ENCODE data around the gene ZMYND19. TPM values are rescaled to one million over a fixed set of nuclear protein-coding genes. Genes with fewer than 3 reads are reported as not detected.
"Not testable (repeated sequence)": the region's sequence is repeated elsewhere in the genome, so short reads cannot be mapped to it uniquely, and the experiment has no call there.

The ZMYND19 gene
- total RNA-seq, 2 experiments from 2014 or later: 45.9 to 46.5 TPM

GRCh38 chr9:137543237-137543963, 46.9 kb downstream of the ZMYND19 start:
- Mint-ChIP-seq H3K27ac (no peak overlapping the region), H3K4me1 (ENCODE audit: low read depth) (peaks cover 3% of the 10 kb centered on the region), H3K9me3 (no peaks in the 10 kb centered on the region), H3K4me3 (no peak overlapping the region), H3K27me3 (no peaks in the 10 kb centered on the region), H3K36me3 (ENCODE audit: low read depth) (no peaks in the 10 kb centered on the region)
- ATAC-seq (no peak), DNase-seq (no peak)
- CTCF ChIA-PET: interaction anchor here (0.6 to 1.0 kb wide), 2 partner anchors 8 to 105 kb away, joined by 3 to 4 read pairs; no protein-coding TSS in a partner anchor
- intact Hi-C loops (cut with micrococcal nuclease): no loop called here
- TF ChIP-seq CTCF (IDR thresholded peaks at IDR 0.05): no peak
- POLR2A ChIA-PET: interaction anchor here (0.7 kb wide), 1 partner anchor 36 kb away, joined by 3 read pairs; no protein-coding TSS in a partner anchor

- peaks cover 2% of the 10 kb centered on the region for H3K9me3 Mint-ChIP-seq
- H3K27ac Mint-ChIP-seq: no peak overlapping the region
- DNase-seq: no peak
- POLR2A ChIA-PET: no interaction called here
- H3K4me1 Mint-ChIP-seq (ENCODE audit: low read depth): peaks cover 5% of the 10 kb centered on the region
- no peak for ATAC-seq
- no peaks in the 10 kb centered on the region for H3K27me3 Mint-ChIP-seq
- TF ChIP-seq CTCF (IDR thresholded peaks at IDR 0.05): no peak
- CTCF ChIA-PET: interaction anchor here (1.1 kb wide), 1 partner anchor 53 kb away, joined by 3 read pairs; no protein-coding TSS in a partner anchor
- no peak overlapping the region for H3K4me3 Mint-ChIP-seq
- intact Hi-C loops (cut with micrococcal nuclease): no loop called here
- H3K36me3 Mint-ChIP-seq (ENCODE audit: low read depth): peaks cover 3% of the 10 kb centered on the region
Measured at GRCh38 chr9:137542486-137542885, 47.8 kb downstream of the ZMYND19 start.

GRCh38 chr9:137540536-137540935, 49.8 kb downstream of the ZMYND19 start:
- H3K4me1 Mint-ChIP-seq (ENCODE audit: low read depth): peaks cover 18% of the 10 kb centered on the region
- no peaks in the 10 kb centered on the region for H3K27me3 Mint-ChIP-seq
- ATAC-seq (no peak), DNase-seq (no peak)
- TF ChIP-seq CTCF (IDR thresholded peaks at IDR 0.05): no peak
- H3K9me3 Mint-ChIP-seq: peaks cover 11% of the 10 kb centered on the region
- ChIA-PET CTCF (interaction anchor here (0.9 to 1.5 kb wide), 2 partner anchors 12 to 254 kb away, joined by 3 read pairs; partner anchors contain the start of gene MRPL41), POLR2A (interaction anchor here (0.5 kb wide), 1 partner anchor 117 kb away, joined by 3 read pairs; the partner anchor contains the start of genes EXD3 and NOXA1)
- H3K4me3 Mint-ChIP-seq: no peak overlapping the region
- peaks cover 17% of the 10 kb centered on the region for H3K36me3 Mint-ChIP-seq (ENCODE audit: low read depth)
- intact Hi-C loops (cut with micrococcal nuclease): no loop called here
- H3K27ac Mint-ChIP-seq: no peak overlapping the region

- peaks cover 11% of the 10 kb centered on the region for H3K9me3 Mint-ChIP-seq
- intact Hi-C loops (cut with micrococcal nuclease): no loop called here
- H3K27me3 Mint-ChIP-seq: no peaks in the 10 kb centered on the region
- H3K27ac Mint-ChIP-seq: peak overlapping the region; percentile 91
- H3K4me1 Mint-ChIP-seq (ENCODE audit: low read depth): peaks cover 25% of the 10 kb centered on the region
- ATAC-seq: no peak
- POLR2A ChIA-PET: interaction anchor here (1.2 kb wide), 1 partner anchor 32 kb away, joined by 3 read pairs; no protein-coding TSS in a partner anchor
- CTCF ChIA-PET: interaction anchor here (0.9 to 1.7 kb wide), 4 partner anchors 12 to 41 kb away, joined by 3 to 4 read pairs (median 4); partner anchors contain the start of gene DPH7
- H3K4me3 Mint-ChIP-seq: no peak overlapping the region
- DNase-seq: no peak
- H3K36me3 Mint-ChIP-seq (ENCODE audit: low read depth): peaks cover 19% of the 10 kb centered on the region
- TF ChIP-seq CTCF (IDR thresholded peaks at IDR 0.05): no peak
Measured at GRCh38 chr9:137538058-137538457, 52.3 kb downstream of the ZMYND19 start.

GRCh38 chr9:137536594-137537131, 53.6 kb downstream of the ZMYND19 start:
- intact Hi-C loops (cut with micrococcal nuclease); H3K4me3 Mint-ChIP-seq; H3K27me3 Mint-ChIP-seq: not testable (repeated sequence)
- peak overlapping the region; percentile 91 for H3K27ac Mint-ChIP-seq
- ChIA-PET CTCF (interaction anchor here (0.7 to 1.8 kb wide), 3 partner anchors 9 to 42 kb away, joined by 4 read pairs; partner anchors contain the start of gene DPH7), POLR2A (interaction anchor here (0.6 to 1.5 kb wide), 2 partner anchors 12 to 106 kb away, joined by 3 read pairs; no protein-coding TSS in a partner anchor)
- peaks cover 19% of the 10 kb centered on the region for H3K36me3 Mint-ChIP-seq (ENCODE audit: low read depth)
- peak; percentile 66 for DNase-seq
- peaks cover 25% of the 10 kb centered on the region for H3K4me1 Mint-ChIP-seq (ENCODE audit: low read depth)
- ATAC-seq: peak; percentile 38
- peaks cover 11% of the 10 kb centered on the region for H3K9me3 Mint-ChIP-seq

Measured in activated CD8-positive, alpha-beta T cell treated with anti-CD3 and anti-CD28 coated beads for 36 hours (primary cell).